GM21515 (cell line): ENCODE measurements around the gene SCAMP1.

Experiments
- ATAC-seq: cut with Tn5 transposase; IDR thresholded peaks from one replicate; pipeline ENCODE4 v1.9.1; 2021; ENCODE audit not compliant: unreplicated experiment

The SCAMP1 gene

DNA sequence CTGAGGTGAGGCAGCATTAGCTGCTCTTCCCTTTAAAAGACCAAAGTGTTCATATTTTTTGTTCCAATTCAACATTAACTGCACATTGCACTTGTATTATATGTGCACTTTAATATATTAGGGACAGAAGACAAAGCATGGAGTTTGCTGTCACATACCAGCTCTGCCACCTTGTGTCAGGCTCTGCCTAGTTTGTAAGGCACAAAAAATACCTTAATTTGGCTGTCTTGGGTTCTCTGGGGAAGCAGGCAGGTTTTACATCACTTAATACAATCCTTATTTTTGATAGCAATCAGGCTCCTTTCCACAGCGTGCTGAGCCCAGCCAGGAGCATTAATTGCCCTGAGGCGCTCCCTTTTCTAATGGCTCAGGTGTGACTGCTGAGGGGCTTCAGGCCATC is 131.8 kb downstream of the SCAMP1 start:
- ATAC-seq: no peak

GRCh38 chr5:78492650-78493049 is 132.2 kb downstream of the SCAMP1 start:
- no peak for ATAC-seq

DNA sequence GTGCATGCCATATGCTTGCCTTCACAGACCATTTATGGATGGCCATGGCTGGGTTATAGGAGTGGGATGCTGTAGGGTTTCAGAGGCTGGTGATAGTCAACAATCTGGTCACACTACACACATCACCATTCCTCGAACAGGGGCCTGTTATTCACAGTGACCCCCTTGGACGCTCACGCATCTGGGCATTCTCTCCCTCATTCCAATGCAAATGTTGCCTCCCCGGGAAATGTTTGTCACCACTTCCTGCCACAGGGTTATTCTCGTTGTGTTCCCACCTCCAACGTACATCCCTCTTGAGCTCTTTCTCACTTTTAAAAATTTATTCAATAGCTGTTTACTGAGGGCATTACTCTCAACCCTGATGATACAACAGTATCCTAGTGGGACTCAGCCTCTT is 135.4 kb downstream of the SCAMP1 start:
- no peak for ATAC-seq

- no peak for ATAC-seq
Measured at GRCh38 chr5:78496373-78496772, 136.0 kb downstream of the SCAMP1 start.

DNA sequence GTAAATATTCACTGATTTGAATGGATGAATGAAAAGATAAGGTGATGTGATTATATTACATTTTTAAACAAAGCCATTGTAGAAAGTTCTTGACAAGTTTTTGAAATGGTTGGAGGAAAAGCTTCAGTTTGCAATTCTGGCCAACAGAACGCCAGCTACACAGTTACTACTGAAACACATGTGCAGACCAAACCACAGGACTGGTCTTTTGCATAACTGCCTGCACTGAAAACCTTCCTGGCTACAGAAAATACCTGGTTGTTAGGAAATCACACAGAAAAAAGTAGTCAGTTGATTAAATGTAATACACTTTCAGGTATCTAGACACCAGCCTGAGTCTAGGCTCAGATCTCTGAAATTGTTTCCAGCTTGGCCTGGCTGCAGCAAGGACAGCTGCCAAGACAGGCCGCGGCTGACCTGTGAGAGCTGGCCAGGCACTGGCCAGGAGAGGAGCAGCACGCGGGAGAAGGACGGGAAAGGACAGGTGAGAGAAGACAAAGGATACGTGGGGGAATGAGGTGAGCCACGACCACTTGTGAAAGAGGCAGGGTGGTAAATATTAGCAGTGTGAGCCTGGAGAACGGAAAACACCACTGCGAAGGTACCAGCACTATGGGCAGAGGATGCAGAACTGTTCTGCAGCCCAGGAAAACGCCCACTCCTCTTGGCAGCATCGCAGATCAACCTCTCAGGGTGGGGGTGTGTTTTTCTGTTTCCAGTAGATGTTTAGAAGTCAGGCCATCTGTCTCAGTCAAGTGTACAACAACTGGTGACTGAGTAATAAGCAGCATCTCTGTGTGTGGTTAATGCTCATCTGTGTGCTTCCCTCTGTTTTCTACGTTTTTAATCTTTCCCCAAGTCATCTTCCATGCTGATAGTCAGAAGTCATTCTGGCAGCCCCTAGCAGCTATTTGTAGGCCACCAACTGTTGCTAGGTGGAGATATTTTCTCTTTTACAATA is 137.4 kb downstream of the SCAMP1 start:
- ATAC-seq: peak; percentile 66

DNA sequence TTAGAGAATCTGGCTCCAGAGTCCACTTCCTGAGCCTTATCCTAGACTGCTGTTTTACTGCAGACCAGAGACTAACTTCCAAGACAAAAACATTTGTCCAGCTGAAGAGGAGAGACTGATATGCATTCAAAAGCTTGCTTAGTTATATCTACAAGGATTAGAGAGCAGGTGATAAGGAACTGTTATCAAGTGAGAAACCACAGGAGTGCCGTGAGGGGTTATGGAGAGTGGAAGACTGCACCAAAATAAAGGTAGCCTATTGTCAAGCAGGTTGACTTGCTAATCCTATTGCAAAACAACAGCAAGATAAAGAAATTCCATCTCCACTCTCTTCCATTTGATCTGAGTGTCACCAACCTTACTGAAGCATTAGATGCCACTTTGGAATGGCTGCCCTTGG is 139.1 kb downstream of the SCAMP1 start:
- no peak for ATAC-seq

GRCh38 chr5:78500028-78500427 is 139.6 kb downstream of the SCAMP1 start:
- no peak for ATAC-seq

DNA sequence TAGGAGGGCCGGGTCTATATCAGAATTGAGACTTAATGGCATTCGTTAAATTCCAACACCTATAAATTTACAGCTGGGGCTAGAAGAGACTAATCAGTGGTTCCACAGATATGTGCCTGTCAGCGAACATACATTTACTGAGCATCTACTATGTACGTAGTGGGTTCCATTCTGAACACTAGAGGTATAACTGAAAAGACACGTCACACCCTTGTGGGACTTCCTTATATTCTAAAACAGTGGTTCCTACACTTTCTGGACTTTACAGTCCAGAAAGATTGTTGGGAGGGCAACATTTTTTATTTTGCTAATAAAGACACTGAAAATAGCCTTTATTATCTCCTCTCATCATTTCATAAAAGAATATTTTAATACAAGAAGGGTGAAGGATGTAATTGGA is 140.5 kb downstream of the SCAMP1 start:
- ATAC-seq: no peak

GRCh38 chr5:78501411-78502352 is 141.3 kb downstream of the SCAMP1 start:
- ATAC-seq: no peak

DNA sequence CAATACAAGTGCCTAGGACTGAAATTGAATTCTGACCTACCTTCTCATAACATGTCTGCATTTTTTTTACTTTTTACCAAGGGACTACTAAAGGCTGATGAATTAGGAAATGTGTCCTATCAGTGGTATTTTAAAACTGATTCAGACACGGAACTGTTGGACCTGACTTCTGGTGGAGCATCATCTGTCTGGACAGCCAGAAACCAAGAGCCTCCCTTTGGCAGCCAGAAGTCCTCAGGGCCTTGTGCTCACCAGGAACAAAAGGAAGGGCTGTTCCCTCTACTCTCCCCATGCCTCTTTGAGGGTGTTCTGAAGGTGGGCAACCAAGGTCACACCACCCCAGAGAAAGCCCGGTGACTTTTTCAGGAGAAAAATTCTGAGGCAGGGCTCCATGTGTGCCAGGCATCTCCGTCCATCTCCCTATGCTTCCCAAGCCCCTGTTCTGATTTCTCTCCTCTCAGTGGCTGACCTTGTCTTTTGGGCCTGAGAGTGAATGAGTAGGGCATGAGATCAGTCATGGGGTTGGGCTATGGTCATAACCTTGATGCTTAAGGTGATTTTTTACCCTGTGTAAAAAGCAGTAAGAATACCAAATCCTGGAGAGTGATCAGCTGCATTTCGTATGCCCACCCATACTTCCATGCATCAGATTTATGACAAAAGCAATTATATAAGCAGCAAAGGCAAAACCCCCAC is 143.7 kb downstream of the SCAMP1 start:
- ATAC-seq: no peak

GRCh38 chr5:78504704-78505677 is 144.6 kb downstream of the SCAMP1 start:
- no peak for ATAC-seq

GRCh38 chr5:78505860-78506259 is 145.4 kb downstream of the SCAMP1 start:
- no peak for ATAC-seq

GRCh38 chr5:78506261-78507024 is 146.0 kb downstream of the SCAMP1 start:
- ATAC-seq: no peak

DNA sequence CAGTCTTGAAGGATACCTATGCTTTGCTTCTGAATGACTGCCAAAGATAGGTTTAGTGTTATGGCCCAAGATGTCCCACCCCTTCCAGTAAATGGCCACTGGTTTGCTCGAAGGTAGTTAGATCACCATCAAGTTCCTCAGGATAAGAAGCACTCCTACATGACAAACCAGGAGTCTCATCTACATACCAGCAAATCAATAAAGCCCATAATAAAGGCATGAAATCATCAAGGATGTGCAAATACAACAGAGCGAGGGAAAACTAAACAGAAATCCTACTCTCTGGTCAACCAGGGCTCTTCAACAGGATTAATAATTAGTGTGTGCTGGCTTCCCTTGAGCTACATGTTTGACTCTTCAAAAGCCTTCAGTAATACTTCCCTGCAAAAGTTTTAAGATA is 147.1 kb downstream of the SCAMP1 start:
- ATAC-seq: no peak

DNA sequence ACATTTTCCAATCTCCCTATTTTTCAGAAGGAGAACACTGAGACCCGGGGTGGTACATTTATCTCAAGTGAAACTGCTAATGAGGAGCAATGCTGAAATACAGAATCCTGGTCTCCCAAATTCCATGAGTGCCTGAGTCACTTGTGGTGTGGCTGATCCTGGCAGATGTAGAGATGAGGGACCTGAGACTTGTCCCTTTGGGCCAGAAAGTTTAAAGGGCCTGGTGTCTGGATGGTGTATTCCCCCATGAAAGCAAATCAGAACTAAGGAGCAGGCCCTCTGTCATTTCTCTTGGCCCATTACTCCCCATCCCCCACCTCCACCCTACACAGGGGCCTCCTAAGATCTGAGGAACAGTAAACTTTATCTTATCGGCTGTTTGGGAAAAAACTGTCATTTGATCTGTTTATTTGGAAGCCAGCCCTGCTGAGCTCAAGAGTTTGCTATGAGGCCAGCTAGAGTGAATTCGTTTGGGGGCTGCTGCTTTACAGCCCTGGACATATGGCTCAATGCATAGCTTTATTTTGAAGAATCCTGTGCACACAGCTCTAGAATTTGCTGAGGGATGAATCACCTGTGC is 147.9 kb downstream of the SCAMP1 start:
- no peak for ATAC-seq

GRCh38 chr5:78509145-78509865 is 148.9 kb downstream of the SCAMP1 start:
- ATAC-seq: peak; percentile 11

DNA sequence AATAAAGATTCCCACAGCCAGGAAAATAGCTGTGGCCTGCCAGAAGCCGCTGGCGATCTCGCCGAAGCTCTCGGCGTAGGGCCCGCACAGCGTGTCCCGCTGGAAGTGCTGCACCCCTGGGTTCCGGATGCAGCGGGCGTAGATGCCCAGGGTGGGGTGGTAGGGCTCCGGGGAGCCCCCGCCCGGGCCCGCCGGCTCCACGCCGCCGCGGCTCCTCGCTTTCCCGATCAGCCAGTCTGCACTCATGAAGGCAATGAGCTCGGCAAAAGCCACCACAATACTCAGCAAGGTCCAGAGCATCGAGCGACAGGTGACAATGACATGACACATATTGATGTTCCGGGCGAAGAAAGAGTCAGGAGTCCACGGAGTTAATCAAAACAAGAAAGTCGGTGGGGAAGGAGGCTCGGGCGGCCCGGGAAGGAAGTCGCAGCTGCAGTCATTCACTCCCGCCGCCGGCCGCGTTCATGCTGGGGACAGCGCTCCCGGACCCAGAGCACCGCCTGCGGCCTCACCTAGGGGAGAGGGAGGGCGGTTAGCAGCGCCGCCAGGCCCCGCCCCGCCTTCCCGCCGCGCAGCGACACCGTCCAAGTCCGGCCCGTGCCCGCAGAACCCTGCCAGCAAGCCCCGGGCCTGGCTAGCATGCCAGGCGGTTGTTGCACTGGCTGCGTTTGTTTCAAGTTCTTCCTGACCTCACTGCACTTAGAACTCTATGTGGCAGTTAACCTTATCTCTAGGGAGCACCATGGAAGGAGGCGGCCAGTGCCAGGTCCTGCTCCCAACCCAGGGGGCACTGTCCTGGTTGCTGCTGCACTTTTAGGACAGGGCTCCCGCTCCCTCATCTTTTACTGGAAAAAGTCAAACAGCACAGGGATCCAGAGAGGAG is 149.7 kb downstream of the SCAMP1 start:
- ATAC-seq: peak; percentile 89
